HG03571 (cell line): ENCODE results near the gene AMDHD2.
A peak's percentile ranks its signal among the peaks of the same experiment; 100 is the strongest.
"Not testable (repeated sequence)": the region's sequence is repeated elsewhere in the genome, so short reads cannot be mapped to it uniquely, and the experiment has no call there.

Experiments
- ATAC-seq: cut with Tn5 transposase; IDR thresholded peaks from one replicate; pipeline ENCODE4 v1.9.1; 2021; ENCODE audit not compliant: unreplicated experiment

AMDHD2 gene, protein sequence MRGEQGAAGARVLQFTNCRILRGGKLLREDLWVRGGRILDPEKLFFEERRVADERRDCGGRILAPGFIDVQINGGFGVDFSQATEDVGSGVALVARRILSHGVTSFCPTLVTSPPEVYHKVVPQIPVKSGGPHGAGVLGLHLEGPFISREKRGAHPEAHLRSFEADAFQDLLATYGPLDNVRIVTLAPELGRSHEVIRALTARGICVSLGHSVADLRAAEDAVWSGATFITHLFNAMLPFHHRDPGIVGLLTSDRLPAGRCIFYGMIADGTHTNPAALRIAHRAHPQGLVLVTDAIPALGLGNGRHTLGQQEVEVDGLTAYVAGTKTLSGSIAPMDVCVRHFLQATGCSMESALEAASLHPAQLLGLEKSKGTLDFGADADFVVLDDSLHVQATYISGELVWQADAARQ

DNA sequence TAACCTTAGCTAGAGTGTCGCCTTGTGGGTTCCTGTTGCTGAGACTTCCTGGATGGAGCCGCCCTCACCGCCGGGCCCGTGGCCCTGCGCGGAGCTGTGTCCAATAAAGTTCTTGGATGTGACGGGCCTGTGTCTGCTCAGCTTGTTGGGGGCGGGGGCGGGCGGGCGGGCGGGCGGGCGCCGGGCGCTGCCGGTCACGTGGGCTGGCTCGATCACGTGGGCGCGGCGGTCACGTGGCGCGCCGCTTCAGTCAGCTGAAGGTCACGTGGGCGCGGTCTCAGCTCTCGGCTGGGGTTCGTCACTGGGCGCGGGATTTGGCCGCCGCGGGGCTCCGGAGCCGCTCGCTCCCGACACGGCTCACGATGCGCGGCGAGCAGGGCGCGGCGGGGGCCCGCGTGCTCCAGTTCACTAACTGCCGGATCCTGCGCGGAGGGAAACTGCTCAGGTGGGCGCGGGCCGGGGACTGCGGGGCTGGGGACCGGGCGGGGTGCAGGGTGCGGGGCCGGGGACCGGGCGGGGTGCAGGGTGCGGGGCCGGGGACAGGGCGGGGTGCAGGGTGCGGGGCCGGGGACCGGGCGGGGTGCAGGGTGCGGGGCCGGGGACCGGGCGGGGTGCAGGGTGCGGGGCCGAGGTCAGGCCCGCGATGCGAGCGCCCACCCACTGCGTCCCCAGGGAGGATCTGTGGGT, at the start of gene AMDHD2:
TSS of gene AMDHD2 (plus strand) at position 275 of the 687 bp plus-strand sequence. CDS start at position 363, 88 bp downstream.
- ATAC-seq = no peak

- no peak for ATAC-seq
Measured at GRCh38 chr16:2470603-2471015, 49.6 kb upstream of the AMDHD2 start.

DNA sequence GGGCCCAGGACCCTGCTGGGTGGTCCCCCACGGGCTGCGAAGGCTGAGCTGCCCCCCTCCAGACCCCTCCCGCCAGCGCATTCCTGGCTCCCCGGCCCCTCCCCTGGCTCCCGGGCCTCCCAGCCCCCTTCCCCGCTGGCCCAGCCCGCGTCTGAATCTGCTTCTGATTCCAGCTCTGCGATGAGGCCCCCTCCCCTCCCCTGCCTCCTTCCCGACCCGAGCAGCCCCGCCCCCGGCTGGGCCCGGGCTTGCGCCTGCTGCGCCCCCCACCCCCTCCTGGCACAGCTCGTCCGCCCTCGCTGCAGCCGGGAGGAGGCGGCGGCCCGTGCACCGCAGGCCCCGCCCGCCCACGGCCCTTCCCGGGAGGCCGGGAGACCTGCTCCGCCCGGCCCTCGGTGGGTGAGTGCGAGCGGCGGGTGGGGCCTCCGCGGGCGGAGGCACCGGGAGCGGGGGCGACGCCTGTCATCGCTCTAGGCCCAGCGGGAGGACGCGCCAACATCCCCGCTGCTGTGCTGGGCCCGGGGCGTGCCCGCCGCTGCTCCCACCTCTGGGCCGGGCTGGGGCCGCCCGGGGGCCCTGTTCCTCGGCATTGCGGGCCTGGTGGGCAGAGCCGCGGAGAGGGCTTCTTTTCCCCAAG, 49.0 kb upstream of the AMDHD2 start, which contains the start of gene NTN3:
TSS of gene NTN3 (plus strand) at position 282 of the 637 bp plus-strand sequence. CDS start 405 bp downstream, outside the sequence.
- ATAC-seq = no peak

- ATAC-seq = no peak
Measured at GRCh38 chr16:2471653-2472487, 48.3 kb upstream of the AMDHD2 start.

DNA sequence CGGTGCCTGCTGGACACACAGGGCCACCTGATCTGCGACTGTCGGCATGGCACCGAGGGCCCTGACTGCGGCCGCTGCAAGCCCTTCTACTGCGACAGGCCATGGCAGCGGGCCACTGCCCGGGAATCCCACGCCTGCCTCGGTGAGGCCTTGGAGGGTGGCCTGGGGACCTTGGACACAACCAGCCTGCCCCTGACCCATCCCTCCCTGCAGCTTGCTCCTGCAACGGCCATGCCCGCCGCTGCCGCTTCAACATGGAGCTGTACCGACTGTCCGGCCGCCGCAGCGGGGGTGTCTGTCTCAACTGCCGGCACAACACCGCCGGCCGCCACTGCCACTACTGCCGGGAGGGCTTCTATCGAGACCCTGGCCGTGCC, 47.7 kb upstream of the AMDHD2 start:
- no peak for ATAC-seq

GRCh38 chr16:2472885-2473445, 47.2 kb upstream of the AMDHD2 start:
- no peak for ATAC-seq

GRCh38 chr16:2473446-2473926, 46.7 kb upstream of the AMDHD2 start:
- no peak for ATAC-seq

DNA sequence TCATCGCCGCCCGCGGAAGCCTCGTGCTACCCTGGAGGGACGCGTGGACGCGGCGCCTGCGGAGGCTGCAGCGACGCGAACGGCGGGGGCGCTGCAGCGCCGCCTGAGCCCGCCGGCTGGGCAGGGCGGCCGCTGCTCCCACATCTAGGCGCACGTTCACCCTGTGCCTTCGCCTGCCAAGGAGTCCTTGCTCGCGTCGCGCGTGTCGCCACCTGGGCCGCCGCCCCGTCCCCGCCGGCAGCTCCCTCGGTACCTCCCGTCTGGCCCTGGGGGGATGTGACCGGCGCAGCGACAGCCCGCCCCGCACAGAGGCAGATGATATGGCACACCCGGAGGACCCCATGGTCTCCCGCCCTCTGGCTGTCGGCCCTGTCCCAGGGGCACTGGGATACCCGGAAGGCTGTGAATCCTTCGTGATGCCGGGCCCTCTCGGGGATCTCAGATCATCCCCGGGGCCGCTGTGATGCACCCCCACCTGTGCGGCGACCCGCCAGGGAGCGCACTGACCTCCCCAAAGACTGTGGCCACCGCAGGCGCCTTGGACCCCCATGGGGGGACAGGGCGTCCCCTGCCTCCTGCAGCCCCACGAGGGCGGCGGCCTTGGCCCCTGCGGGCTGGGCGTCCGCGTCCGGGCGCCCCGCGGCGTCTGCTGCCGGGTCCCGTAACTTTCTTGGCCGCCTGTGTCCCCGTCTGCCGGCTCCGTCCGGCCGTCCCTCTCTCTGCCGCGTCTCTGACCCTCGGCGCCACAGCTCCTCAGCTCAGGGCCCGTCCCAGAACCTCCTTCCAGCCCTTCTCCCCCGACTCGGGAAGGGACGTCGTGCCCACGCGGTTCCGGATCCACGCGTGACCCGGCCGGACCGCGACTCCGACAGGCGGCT, 45.9 kb upstream of the AMDHD2 start:
- ATAC-seq = peak; percentile 22

GRCh38 chr16:2474877-2475412, 45.2 kb upstream of the AMDHD2 start, which contains the start of gene TBC1D24:
Gene TBC1D24, plus strand, starts transcription at chr16:2475127. Its CDS starts 21,022 bp downstream, at chr16:2496149.
- ATAC-seq = peak; percentile 57

DNA sequence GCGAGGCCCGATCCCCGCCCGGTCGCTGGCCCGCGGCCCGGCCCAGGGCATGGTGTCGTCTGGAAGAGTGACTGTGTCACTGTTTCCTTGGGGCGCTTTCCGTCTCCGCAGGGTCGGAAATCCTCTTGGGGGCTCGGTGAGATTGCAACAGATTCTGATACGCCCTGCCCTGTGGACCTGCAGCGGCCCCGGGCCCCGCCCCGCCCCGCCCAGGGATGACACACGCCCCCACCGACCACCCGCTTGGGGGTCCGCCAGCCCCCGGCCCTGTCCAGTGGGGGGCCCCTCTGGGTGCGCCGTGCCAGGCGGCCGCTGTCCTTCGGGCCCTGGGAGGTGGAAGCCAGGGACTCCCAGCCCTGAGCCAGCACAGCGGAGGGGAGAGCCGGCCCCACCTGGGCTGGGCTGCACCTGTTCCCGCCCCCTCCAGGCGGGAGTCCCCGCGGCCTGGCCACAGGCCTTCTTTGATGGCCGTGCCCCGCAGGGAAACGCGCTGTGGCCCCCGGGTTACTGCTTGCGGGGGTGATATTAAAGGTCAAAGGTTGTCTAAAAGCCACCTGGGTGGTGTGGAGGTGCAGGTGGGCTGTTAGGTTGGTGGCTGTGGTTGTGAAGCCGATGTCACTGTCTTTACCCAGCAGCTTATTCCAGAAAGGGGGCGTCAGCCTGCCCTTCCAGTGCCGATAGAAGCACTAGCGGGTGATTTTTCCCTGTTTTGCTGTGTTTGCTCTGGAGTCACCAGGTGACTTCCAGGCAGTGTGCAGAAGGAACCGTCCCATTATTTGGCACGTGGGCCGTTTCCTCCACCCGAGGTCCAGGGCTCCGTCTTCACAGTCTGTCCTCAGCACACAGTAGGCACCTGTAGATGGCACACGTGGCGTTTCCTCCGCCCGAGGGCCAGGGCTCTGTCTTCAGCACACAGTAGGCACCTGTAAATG, 44.5 kb upstream of the AMDHD2 start:
- ATAC-seq = no peak

DNA sequence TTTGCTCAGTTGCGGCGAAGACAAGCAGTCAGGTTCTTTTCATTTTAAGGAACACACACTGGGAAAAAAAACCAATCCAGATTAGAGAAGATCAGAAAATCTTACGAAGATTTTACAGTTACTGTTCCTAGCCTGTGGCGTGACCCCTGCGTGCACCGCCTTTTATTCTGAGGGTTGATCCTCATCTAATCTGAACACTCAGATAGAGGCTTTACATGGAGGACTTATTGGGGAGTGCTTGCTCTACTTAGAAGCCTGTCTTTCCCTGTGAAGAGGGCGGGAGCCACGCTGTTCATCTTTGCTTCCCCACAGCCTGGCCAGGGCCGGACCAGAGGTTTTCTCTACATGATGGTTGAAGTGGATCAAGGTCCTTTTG, 43.8 kb upstream of the AMDHD2 start:
- ATAC-seq = no peak

- no peak for ATAC-seq
Measured at GRCh38 chr16:2476741-2477140, 43.4 kb upstream of the AMDHD2 start.

DNA sequence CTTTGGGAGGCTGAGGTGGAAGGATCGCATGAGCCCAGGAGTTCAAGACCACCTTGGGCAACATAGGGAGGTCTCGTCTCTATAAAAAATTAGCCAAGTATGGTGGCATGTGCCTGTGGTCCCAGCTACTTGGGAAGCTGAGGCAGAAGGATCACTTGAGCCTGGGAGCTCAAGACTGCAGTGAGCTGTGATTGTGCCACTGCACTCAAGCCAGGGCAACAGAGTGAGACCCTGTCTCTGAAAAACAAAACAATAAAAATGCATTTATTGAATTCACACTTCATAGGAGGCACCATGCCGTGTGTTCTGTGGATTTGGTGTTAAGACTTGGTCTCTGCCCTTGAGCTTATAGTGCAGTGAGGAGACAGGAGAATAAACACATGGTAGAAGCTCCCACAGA, 42.8 kb upstream of the AMDHD2 start:
- no peak for ATAC-seq

GRCh38 chr16:2478279-2478678, 41.9 kb upstream of the AMDHD2 start:
- no peak for ATAC-seq

DNA sequence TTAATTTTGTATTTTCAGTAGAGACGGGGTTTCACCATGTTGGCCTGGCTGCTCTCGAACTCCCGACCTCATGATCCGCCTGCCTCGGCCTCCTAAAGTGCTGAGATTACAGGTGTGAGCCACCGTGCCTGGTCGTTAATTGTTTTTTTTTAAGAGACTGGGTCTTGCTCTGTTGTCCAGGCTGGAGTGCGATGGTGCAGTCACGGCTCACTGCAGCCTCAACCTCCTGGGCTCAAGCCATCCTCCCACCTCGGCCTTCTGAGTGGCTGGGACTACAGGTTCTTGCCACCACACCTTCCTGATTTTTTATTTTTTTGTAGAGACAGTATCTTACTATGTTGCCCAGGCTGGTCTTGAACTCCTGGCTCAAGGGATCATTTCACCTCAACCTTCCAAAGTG, 40.2 kb upstream of the AMDHD2 start:
- ATAC-seq = not testable (repeated sequence)

DNA sequence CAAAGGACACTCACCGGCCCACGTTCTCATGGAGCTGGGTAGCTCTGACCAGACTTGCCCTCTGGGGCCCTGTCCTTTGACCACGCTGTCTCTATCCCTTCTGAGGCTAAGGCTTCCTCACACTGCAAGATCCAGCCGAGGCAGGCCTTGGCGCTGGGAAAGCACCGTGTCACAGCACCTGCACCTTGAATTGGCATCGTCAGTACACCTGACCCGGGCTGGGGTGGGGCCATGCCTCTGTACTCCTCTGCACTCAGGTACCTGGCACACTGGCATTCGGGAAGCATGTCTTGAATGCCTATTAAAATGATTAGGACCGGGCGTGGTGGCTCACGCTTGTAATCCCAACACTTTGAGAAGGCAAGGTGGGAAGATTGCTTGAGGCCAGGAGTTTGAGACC, 39.2 kb upstream of the AMDHD2 start:
- ATAC-seq = no peak

DNA sequence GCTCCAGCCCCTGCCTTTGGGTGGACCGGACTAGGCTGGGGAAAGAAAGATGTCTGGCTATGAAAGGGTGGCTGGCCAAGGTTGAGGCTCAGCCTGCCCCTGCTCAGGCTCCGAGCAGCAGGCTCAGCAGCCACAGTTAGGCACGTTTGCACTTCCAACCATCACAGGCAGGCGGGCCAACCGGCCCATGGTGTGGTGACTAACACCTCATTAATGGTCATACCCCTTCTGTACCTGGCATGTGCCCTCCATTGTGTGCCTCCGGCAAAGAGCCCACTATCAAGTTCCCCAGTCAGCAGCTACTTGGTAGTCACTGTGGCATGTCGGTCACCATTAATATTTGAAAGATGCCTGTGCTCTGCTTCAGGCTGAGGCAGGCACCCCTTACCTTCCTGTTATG, 38.5 kb upstream of the AMDHD2 start:
- ATAC-seq = no peak

DNA sequence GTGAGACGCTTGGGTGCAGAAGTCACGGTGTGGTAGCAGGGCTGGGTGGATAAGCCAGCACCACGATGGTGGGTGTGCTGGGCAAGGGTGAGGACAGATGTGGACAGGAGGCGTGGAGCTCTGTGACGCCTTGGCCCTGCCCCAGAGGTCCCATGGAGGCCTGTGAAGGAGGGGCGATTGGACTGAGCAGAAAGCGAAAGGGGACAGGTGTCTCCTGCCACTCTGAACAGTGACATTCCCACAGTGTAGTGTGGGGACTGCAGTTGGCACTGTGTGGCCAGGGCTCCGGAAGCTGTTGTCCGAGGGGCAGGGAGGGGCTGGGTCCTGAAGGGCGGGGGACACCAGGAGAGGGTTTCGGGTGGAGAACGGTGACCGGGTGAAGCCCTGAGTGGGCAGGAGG, 37.9 kb upstream of the AMDHD2 start:
- ATAC-seq = no peak
